HG02678 (cell line): ENCODE results near the gene STIM1.
"Not testable (repeated sequence)": the region's sequence is repeated elsewhere in the genome, so short reads cannot be mapped to it uniquely, and the experiment has no call there.

Experiments
- ATAC-seq: cut with Tn5 transposase; IDR thresholded peaks from one replicate; pipeline ENCODE4 v1.9.1; 2021; ENCODE audit warnings: mild to moderate bottlenecking, moderate library complexity; ENCODE audit not compliant: unreplicated experiment

Gene STIM1

DNA sequence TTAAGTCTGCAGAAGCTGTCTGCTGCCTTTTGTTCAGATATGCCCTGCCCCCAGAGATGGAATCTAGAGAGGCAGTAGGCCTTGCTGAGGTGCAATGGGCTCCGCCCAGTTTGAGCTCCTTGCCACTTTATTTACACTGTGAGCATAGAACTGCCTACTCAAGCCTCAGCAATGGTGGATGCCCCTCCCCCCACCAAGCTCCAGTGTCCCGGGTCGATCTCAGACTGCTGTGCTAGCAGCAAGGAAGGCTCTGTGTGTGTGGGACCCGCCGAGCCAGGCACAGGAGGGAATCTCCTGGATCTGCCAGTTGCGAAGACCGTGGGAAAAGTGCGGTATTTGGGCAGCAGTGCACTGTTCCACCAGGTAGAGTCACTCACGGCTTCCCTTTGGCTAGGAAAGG is 161.1 kb downstream of the STIM1 start:
- ATAC-seq, result not testable (repeated sequence)

DNA sequence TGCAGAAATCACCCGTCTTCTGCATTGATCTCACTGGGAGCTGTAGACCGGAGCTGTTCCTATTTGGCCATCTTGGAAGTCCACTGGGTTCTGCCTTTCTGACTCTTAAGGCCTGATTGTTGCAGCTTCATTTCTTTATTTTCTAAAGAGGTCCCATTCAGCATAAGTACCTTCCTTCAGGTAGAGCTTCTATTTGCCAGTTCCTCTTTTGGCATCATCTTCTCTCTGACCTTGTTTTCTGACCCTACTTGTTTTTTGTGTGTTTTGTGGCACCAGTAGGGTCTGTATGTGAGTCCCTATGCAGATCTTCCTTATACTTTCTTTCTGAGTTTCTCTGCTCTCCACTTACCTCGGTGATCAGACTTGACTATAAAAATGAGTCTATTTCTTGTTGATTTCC is 161.7 kb downstream of the STIM1 start:
- no peak for ATAC-seq

- no peak for ATAC-seq
Measured at GRCh38 chr11:4018641-4019040, 163.2 kb downstream of the STIM1 start.

DNA sequence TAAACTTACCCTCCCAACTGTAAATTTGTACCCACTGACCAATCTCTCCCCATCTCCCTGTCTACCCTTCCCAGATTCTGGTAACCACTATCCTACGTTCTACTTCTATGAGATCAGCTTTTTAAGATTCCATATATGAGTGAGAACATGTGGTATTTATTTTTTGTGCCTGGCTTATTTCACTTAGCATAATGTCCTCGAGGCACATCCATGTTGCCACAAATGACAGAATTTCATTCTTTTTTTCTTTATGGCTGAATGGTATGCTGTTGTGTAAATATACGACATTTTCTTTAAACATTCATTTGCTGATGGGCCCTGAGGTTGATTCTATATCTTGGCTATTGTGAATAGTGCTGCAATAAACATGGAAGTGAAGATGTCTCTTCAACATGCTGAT is 164.4 kb downstream of the STIM1 start:
- no peak for ATAC-seq

GRCh38 chr11:4022669-4023068 is 167.2 kb downstream of the STIM1 start:
- no peak for ATAC-seq

GRCh38 chr11:4025248-4025966 is 169.9 kb downstream of the STIM1 start:
- ATAC-seq, result no peak

- no peak for ATAC-seq
Measured at GRCh38 chr11:4025967-4026324, 170.5 kb downstream of the STIM1 start.

- ATAC-seq, result no peak
Measured at GRCh38 chr11:4026389-4026788, 170.9 kb downstream of the STIM1 start.

- no peak for ATAC-seq
Measured at GRCh38 chr11:4027746-4028145, 172.3 kb downstream of the STIM1 start.

- no peak for ATAC-seq
Measured at GRCh38 chr11:4030197-4030596, 174.7 kb downstream of the STIM1 start.

- ATAC-seq, result no peak
Measured at GRCh38 chr11:4032097-4032496, 176.6 kb downstream of the STIM1 start.

DNA sequence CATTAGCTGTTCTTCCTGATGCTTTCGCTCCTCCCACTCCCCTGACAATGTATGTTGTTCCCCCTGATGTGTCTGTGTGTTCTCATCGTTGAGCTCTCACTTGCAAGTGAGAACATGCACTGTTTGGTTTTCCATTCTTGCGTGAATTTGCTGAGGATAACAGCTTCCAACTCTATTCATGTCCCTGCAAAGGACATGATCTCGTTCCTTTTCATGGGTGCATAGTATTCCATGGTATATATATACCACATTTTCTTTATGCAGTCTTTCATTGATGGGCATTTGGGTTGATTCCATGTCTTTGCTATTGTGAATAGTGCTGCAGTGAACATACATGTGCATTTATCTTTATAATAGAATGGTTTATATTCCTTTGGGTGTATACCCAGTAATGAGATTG is 180.5 kb downstream of the STIM1 start:
- no peak for ATAC-seq

- ATAC-seq, result no peak
Measured at GRCh38 chr11:4039011-4039410, 183.5 kb downstream of the STIM1 start.

GRCh38 chr11:4040461-4040860 is 185.0 kb downstream of the STIM1 start:
- ATAC-seq, result no peak

DNA sequence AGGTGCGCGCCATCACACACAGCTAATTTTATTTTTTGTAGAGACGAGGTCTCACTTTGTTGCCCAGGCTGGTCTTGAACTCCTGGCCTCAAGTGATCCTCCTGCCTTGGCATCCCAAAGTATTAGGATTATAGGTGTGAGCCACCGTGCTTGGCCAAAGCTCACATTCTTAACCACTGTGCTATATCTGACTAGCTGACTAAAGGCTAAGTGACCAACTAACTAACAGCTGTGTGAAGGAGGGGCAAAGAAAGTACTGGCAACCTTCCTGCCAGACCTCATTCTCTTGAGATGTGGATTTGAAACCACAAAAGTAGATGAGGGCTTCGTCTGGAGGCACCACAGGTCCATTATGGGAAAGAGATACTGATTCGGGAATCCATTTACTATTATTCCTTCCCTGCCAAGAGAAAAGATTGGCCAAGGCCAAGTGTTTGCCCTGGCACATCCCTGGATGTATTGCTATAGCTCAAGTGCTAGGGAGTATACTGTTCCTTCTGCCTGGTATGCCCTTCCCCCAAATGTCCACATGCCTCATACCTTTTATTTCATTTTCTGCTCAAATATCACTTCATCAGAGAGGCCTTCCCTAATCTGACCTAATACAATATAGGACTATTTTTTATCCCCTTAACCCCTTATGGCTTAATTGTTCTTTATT is 186.4 kb downstream of the STIM1 start:
- no peak for ATAC-seq

DNA sequence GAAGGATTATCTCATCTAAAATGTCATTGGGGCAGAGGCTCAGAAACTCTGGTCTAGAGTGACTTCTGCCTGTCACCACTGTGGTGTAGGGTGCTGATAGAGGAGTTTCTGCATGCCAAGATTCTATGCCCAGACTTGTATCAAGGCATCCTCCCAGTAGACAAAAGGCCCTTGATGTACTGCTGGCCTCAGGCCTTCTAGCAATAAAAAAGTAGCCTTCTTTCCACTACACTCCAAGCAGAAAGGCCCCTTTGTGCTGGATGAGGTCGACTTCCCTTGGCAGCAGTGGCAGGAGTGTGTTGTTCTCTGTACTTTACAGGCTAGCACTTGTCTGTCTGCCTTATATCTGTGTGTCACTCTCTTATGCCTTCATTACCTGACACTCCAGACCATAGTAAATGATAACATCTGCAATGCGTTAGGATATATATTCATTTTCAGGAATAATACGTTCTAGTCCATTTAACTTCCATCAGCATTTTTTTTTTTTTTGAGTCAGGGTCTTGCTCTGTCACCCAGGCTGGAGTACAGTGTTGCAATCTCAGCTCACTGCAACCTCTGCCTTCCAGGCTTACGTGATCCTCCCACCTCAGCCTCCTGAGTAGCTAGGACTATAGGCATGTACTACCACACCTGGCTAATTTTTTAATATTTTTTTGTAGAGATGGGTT is 189.6 kb downstream of the STIM1 start:
- ATAC-seq, result no peak

DNA sequence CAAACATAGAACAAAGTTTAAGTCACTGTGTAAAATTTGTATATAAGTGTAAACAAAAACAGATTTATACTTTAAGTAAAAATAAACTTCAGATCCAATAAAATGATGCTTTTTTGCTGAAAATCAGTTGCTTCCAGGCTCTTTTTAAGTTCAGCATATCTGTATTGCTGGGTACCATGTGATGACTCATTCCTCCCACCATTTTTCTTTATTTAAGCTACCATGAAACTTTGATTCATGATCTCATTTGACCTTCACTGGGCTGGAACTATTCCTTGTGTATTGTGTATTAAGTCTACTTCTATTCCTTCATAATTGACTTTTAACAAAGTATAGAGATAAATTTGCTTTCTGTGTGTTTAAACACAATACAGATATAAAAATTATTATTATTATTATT is 192.9 kb downstream of the STIM1 start:
- ATAC-seq, result no peak

DNA sequence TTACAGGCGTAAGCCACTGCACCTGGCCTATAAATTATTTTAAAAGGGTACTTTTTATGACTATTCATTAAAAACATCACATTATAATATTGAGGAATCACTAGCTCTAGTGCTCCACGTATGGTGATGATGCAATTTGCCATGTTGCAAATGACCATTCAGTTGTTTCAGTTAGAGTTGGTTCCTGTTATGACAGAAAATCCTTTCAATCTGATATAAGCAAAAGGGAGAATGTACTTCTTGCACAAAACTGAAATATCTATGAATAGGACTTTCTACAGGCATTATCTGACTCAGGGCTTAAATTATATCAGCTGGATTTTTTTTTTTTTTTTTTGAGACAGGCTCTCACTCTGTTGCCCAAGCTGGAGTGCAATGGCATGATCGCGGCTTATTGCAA is 193.5 kb downstream of the STIM1 start:
- no peak for ATAC-seq

GRCh38 chr11:4050138-4050537 is 194.7 kb downstream of the STIM1 start:
- no peak for ATAC-seq

GRCh38 chr11:4053200-4053599 is 197.7 kb downstream of the STIM1 start:
- ATAC-seq, result not testable (repeated sequence)

GRCh38 chr11:4054643-4055042 is 199.2 kb downstream of the STIM1 start:
- ATAC-seq, result no peak

DNA sequence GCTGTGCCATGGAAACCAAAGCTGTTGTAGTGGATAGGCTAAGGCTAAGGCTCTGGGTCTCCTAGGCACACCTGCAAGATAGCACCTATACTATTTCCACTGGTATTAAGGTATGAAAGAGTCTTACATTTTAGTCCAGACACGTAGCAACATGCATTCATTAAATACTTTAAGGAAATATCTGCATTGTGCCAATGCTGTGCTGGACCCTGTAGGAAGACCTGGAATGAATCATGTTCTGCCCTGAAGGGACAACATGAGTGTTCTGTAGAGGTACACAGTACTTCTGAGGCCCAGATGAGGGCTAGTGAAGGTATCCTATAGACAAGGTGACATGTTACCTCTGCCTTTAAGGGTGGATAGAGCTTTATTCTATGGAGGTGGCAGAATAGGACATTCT is 204.0 kb downstream of the STIM1 start:
- no peak for ATAC-seq
